Right hindlimb (tissue), 1 donor: Measurements from ENCODE around the gene PDCD11.
A peak's percentile ranks its signal among the peaks of the same experiment; 100 is the strongest.

Source experiments
- DNase-seq: peaks from one replicate; pipeline ENCODE4 v3.0.0-alpha.2; 2018

PDCD11 gene

GRCh38 chr10:103451831-103452505, 55.5 kb downstream of the PDCD11 start, which contains the start of gene CALHM2:
TSS of gene CALHM2 (minus strand) at chr10:103452370. CDS start at chr10:103449941, 2,429 bp downstream.
- peak; percentile 89 for DNase-seq

DNA sequence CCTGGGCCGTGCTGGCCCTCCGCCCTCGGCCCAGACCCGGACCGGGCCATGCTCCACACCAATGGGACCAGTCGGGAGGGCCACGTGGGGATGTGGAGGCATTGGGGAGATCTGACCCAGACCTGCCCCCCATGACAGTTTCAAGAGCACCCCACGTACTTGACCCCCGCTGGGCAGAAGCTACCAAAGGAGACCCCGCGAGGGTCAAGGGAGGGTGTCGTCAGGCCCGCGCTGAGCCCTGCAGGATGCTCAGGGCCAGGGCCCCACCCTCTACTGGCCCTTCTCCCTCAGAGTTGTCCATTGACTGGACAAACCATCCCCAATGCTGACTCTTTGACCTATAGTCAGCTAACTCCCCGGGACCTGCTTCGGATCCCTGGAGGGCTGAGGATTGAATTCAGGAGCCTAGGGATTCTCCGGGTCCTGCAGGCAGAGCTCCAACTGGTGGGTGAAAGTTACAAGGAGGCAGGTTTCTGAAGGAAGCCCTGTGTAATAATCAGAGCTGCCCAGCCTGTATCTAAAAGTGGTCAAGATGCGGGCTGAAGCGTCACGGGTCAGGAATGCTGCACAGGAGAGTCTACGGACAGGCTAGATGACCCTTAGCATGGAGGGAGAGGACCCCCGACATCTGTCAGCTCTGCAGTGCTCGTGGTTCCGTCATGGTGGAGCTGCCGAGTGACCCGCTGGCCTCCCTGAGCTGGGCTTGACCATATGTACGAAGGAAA, 56.2 kb downstream of the PDCD11 start:
- no peak for DNase-seq

DNA sequence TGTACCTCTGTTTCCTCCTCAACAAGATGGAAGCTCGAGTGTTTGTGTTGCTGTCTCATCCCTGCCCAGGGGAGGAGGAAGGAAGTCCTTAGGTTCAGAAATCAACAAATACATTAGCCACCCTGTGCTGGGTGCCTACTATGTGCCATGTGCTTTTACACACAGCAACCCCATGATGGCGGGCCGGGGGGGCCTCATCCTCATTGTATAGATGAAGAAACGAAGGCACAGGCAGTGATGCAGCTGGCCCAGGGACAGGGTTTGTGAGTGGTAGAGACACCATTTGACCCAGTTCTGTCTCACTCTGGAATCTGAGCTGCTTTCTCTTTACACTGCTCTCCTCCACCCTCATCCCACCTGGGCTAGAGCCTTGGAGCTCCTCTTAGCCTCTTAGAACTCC, 57.6 kb downstream of the PDCD11 start:
- no peak for DNase-seq

GRCh38 chr10:103455235-103455634, 58.8 kb downstream of the PDCD11 start:
- no peak for DNase-seq

DNA sequence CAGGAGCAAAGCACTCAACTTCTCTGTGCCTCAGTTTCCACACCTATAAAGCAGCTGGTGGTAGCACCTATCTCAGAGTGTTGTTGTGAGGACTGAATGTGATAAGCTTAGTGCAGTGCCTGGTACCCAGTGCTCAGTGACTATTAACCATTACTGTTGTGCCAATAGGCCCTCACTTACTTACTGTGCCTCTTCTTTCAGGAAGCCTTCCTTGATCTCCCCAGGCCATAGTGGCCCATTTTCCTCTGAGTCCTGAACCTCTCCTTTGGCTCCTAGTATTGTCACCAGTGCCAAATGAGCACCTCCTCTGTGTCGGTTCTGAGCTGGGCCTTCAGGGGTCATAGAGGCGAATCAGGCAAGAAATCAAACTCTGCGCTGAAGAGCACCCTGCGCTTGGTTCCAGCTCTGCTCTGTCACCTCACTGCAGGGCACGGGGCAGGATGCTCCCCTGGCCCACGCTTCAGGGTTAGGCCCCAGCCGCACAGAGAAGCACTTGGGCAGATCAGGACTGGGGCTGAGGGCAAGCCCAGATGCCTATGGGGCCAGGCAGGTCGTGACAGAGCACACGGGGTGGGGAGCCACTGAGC, 59.7 kb downstream of the PDCD11 start:
- no peak for DNase-seq

- DNase-seq: no peak
These were observed 60.8 kb downstream of the PDCD11 start for GRCh38 chr10:103457176-103457712.

- no peak for DNase-seq
These were observed 61.6 kb downstream of the PDCD11 start for GRCh38 chr10:103457896-103458583.

- no peak for DNase-seq
These were observed 62.3 kb downstream of the PDCD11 start, which contains the start of gene CALHM1 for GRCh38 chr10:103458720-103459119. TSS of gene CALHM1 (minus strand) at chr10:103458900. CDS start at chr10:103458751, 149 bp downstream.

- DNase-seq: no peak
These were observed 63.2 kb downstream of the PDCD11 start for GRCh38 chr10:103459615-103460014.

DNA sequence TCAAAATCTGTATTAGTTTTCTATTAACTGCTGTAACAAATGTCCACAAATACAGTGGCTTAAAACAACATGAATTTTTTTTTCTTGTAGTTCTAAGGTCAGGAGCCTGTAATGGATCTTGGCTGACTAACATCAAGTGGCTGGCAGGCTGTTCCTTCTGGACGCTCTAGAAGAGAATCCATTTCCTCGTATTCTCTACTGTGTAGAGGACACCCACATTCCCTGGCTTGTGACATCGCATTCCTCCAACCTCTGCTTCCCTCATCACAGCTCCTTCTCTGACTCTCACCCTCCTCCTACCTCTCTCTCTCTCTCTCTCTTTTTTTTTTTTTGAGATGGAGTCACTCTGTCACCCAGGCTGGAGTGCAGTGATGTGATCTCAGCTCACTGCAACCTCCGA, 67.1 kb downstream of the PDCD11 start:
- no peak for DNase-seq

- DNase-seq: no peak
These were observed 69.2 kb downstream of the PDCD11 start for GRCh38 chr10:103465411-103466179.

DNA sequence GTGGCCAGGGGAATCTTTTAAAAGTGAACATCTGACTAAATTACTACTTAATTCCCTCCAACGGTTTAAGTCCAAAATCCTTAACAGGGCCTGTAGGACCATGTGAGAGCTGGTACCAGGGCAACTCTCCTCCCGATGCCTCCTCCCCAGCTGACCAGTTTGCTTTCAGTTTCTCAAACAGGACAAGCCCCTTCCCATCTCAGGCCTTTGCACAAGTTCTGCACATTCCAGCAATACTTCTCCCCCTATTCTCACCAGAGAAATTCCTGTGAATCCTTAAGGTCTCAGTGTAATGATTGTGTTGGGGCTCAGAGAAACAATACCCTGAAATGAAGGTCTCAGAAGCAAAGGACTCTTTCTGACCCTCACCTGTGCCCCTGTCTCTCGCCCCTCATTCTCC, 70.3 kb downstream of the PDCD11 start:
- no peak for DNase-seq

GRCh38 chr10:103467406-103467805, 71.0 kb downstream of the PDCD11 start:
- DNase-seq: no peak

- DNase-seq: no peak
These were observed 72.8 kb downstream of the PDCD11 start for GRCh38 chr10:103469201-103469600.

- no peak for DNase-seq
These were observed 74.6 kb downstream of the PDCD11 start for GRCh38 chr10:103470761-103471653.

DNA sequence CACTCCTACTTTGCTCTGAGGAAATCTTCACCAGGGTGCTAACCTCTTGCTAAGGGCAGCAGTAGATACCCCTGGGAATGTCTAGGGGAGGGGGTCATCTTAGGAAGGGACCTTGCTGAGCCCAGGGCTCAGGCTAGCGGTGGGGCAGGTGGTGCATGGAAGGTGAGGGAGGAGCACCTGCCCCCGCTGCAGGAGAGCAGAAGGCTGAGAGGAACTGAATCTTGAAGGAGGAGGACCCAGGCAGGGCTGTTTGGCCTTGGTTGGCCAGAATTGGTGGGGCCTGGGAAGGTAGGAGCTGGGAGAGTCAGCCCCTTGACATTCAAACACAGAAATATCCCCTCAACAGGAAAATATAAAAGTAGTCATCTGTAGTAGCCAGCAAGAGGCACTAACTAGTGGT, 75.6 kb downstream of the PDCD11 start:
- DNase-seq: no peak

DNA sequence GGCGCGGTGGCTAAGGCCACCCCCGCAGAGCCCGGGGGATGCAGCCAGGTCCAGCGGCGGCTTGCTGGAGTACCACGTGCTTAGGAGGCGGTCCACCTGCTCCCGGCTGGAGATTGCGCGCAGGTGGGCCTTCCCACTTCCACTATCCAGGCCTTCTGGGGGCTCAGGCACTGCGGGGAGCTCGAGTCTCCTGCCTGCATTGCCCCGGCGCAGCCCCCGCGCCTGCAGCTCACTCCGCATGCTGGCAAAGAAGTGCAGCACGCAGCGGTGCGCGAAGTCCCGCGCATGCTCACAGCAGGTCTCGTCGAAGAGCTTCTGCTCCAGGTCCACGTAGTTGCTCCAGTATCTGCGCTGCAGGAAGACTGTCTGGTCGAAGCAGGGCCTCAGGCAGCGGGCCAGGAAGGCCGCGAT, 76.8 kb downstream of the PDCD11 start:
- DNase-seq: no peak

GRCh38 chr10:103474077-103474476, 77.7 kb downstream of the PDCD11 start:
- no peak for DNase-seq

- DNase-seq: no peak
These were observed 79.0 kb downstream of the PDCD11 start for GRCh38 chr10:103475437-103475836.

DNA sequence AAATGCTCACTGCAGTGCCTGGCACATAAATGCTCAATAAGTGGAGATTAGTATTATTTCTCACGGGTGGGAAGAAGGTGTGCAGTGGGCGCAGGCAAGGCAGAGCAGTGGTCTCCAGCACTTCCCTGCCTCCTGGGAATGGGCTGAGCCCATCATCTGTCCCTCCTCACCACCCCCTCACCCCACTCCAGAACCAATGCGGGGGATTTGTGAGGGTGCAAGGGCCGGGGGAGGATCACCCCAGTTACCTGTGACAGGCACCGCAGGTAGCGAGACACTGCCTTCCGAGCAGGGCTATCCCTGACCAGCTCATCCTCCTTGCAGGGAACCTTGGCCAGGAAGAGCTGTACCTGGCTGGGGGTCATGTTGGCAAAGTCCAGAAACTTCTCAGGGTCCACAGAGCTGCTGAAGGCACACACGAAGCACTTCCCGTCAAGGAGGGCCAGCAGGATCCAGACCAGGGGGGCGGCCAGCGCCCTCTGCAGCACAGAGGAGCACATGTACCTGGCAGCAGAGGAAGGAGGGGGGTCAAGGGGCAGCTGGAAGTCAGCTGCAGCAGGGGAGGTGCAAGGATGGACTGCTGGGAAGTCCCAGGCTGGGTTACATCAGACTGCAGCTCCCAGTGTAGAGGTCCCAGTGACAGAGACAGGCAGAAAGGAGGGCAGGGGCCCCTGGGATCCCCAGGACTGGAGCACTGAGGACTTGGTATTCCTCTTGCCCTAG, 79.8 kb downstream of the PDCD11 start:
- no peak for DNase-seq
